HCT116 (cell line): ENCODE measurements around the gene DCDC2. TPM values are rescaled to one million over a fixed set of nuclear protein-coding genes. Genes with fewer than 3 reads are reported as not detected.

Experiments used
- ATAC-seq: fragments of 200-7000 bp; cut with Tn5 transposase; 2 replicates; pipeline ENCODE4 v1.9.1; 2020; ENCODE audit warnings: mild to moderate bottlenecking, moderate library complexity
- BruUV-seq: library from RNA; stranded (reverse); fragments of 400-500 nt; replicated peaks from 2 replicates; lab custom pipeline; 2021; lab: Mats Ljungman, UMichigan
- CTCF ChIA-PET: fragments of 300-600 bp; sonication (Branson Sonifier 250); formaldehyde crosslinking; loops from one replicate; lab custom pipeline; 2021; ENCODE audit warnings: antibody characterized with exemption; lab: Charles Lee
- POLR2A ChIA-PET: fragments of 300-600, 350-600 bp; sonication (Branson Sonifier 250); formaldehyde crosslinking; loops from one replicate; lab custom pipeline; 2021; ENCODE audit warnings: antibody characterized with exemption; lab: Charles Lee
- RAD21 ChIA-PET, 2 experiments: fragments of 300-600 bp; sonication (Branson Sonifier 250); formaldehyde crosslinking; loops; one replicate each; lab custom pipeline; 2023; ENCODE audit warnings: low total read pairs in 2 of 2; ENCODE audit not compliant: uncharacterized antibody in 2 of 2, unreplicated experiment in 2 of 2, low non-redundant PET in 1 of 2; lab: Charles Lee
- DNase-seq: peaks from one replicate; pipeline ENCODE4 v3.0.0-alpha.2; 2010; ENCODE audit warnings: low read depth, low spot score
- H2AFZ ChIP-seq: fragments of 200-600 bp; shearing (Covaris generic), sonication (generic); 2 replicates; pipeline ENCODE4 v1.6.1; 2017; ENCODE audit warnings: low read depth, mixed run types, mixed read lengths, antibody characterized with exemption, low read length; ENCODE audit not compliant: poor library complexity, severe bottlenecking
- H3K27ac ChIP-seq: 2 replicates; pipeline ENCODE4 v1.5.1; 2012; ENCODE audit warnings: low read depth, low read length
- H3K27me3 ChIP-seq: fragments of 200-600 bp; sonication (generic); 2 replicates; pipeline ENCODE4 v1.6.1; 2016; ENCODE audit warnings: mixed run types, low read length, mixed read lengths; ENCODE audit not compliant: insufficient read depth
- H3K36me3 ChIP-seq, 2 experiments: fragments of 200-500 bp in 1 of 2; fragments of 200-600 bp in 1 of 2; sonication (Bioruptor generic) in 1 of 2; sonication (generic) in 1 of 2; 2 replicates each; pipeline versions ENCODE4 v1.5.1 to v1.6.1; 2014 to 2016; ENCODE audit warnings: low read length in 2 of 2, inconsistent platforms in 1 of 2, mixed read lengths in 1 of 2, mixed run types in 1 of 2; ENCODE audit not compliant: insufficient read depth in 2 of 2, control insufficient read depth in 1 of 2
- H3K4me1 ChIP-seq, 2 experiments: fragments of 200-600 bp in 1 of 2; sonication (generic) in 1 of 2; 2 replicates each; pipeline versions ENCODE4 v1.5.1 to v1.6.1; 2012 to 2017; ENCODE audit warnings: low read length in 2 of 2, inconsistent platforms in 1 of 2, mild to moderate bottlenecking in 1 of 2, mixed read lengths in 1 of 2, mixed run types in 1 of 2, moderate library complexity in 1 of 2; ENCODE audit not compliant: insufficient read depth in 2 of 2, control insufficient read depth in 1 of 2
- H3K4me2 ChIP-seq: fragments of 200-600 bp; sonication (generic); 2 replicates; pipeline ENCODE4 v1.6.1; 2017; ENCODE audit warnings: mixed run types, low read length, mixed read lengths
- H3K4me3 ChIP-seq, 2 experiments: fragments of 200-600 bp in 1 of 2; sonication (generic) in 1 of 2; replicated peaks in 1 of 2; 2 replicates each; pipeline ENCODE4 v1.5.1; 2011 to 2016; ENCODE audit warnings: low read length in 2 of 2, control low read depth in 1 of 2, low read depth in 1 of 2, mild to moderate bottlenecking in 1 of 2, mixed read lengths in 1 of 2, mixed run types in 1 of 2
- H3K79me2 ChIP-seq: fragments of 200-600 bp; sonication (generic); 2 replicates; pipeline ENCODE4 v1.6.1; 2017; ENCODE audit warnings: mild to moderate bottlenecking, mixed run types, low read length, moderate library complexity, mixed read lengths; ENCODE audit not compliant: insufficient read depth
- H3K9ac ChIP-seq: fragments of 200-600 bp; sonication (generic); 2 replicates; pipeline ENCODE4 v1.6.1; 2016; ENCODE audit warnings: low read length, mixed read lengths
- H3K9me2 ChIP-seq: fragments of 200-600 bp; sonication (generic), shearing (Covaris generic); 2 replicates; pipeline ENCODE4 v1.6.1; 2017; ENCODE audit warnings: mixed run types, mild to moderate bottlenecking, moderate library complexity; ENCODE audit not compliant: insufficient read depth
- H3K9me3 ChIP-seq, 2 experiments: fragments of 200-500 bp in 1 of 2; fragments of 200-600 bp in 1 of 2; sonication (Bioruptor generic) in 1 of 2; sonication (generic) in 1 of 2; 2 replicates each; pipeline ENCODE4 v1.6.1; 2014 to 2017; ENCODE audit warnings: low read length in 2 of 2, mixed read lengths in 2 of 2, inconsistent platforms in 1 of 2, low read depth in 1 of 2, mild to moderate bottlenecking in 1 of 2, mixed run types in 1 of 2, moderate library complexity in 1 of 2; ENCODE audit not compliant: control insufficient read depth in 1 of 2, insufficient read depth in 1 of 2
- H4K20me1 ChIP-seq: fragments of 200-600 bp; sonication (generic), shearing (Covaris generic); 2 replicates; pipeline ENCODE4 v1.6.1; 2017; ENCODE audit warnings: mixed run types, mild to moderate bottlenecking, moderate library complexity; ENCODE audit not compliant: insufficient read depth
- ATF3 ChIP-seq: IDR thresholded peaks from 2 replicates; pipeline ENCODE4 v1.6.1; 2012
- CBX3 ChIP-seq: IDR thresholded peaks from 2 replicates; pipeline ENCODE4 v1.6.1; 2012; ENCODE audit warnings: low read depth
- CEBPB ChIP-seq: IDR thresholded peaks from 2 replicates; pipeline ENCODE4 v1.6.1; 2012; ENCODE audit warnings: low read depth
- CTCF ChIP-seq, 3 experiments: fragments of 200-600 bp in 1 of 3; sonication (generic) in 1 of 3; IDR thresholded peaks in 2 of 3; conservative IDR thresholded peaks in 1 of 3; 2 replicates each; pipeline ENCODE4 v1.5.1; 2012 to 2017; ENCODE audit warnings: low read depth in 2 of 3, low read length in 2 of 3, antibody characterized with exemption in 1 of 3, borderline replicate concordance in 1 of 3, control low read depth in 1 of 3, mild to moderate bottlenecking in 1 of 3, mixed read lengths in 1 of 3, mixed run types in 1 of 3, moderate library complexity in 1 of 3; ENCODE audit not compliant: insufficient read depth in 1 of 3
- ELF1 ChIP-seq: IDR thresholded peaks from 2 replicates; pipeline ENCODE4 v1.6.1; 2012; ENCODE audit warnings: low read depth, borderline replicate concordance
- EZH2 ChIP-seq: fragments of 200-600 bp; sonication (generic); IDR thresholded peaks from 2 replicates; pipeline ENCODE4 v1.6.1; 2017; ENCODE audit warnings: antibody characterized with exemption, mixed run types
- EZH2phosphoT487 ChIP-seq: fragments of 200-600 bp; IDR thresholded peaks from 2 replicates; pipeline ENCODE4 v1.6.1; 2018; ENCODE audit warnings: antibody characterized with exemption, borderline replicate concordance
- FOSL1 ChIP-seq: IDR thresholded peaks from 2 replicates; pipeline ENCODE4 v1.6.1; 2012; ENCODE audit warnings: low read depth
- JUND ChIP-seq: IDR thresholded peaks from 2 replicates; pipeline ENCODE4 v1.6.1; 2012
- MAX ChIP-seq: IDR thresholded peaks from 2 replicates; pipeline ENCODE4 v1.6.1; 2012
- POLR2A ChIP-seq: IDR thresholded peaks from 2 replicates; pipeline ENCODE4 v1.7.0; 2011; ENCODE audit warnings: borderline replicate concordance; ENCODE audit not compliant: insufficient read depth, insufficient read length; ENCODE audit errors: extremely low read depth
- RAD21 ChIP-seq: IDR thresholded peaks from 2 replicates; pipeline ENCODE4 v1.6.1; 2012; ENCODE audit warnings: low read depth, mild to moderate bottlenecking
- SP1 ChIP-seq: IDR thresholded peaks from 2 replicates; pipeline ENCODE4 v1.6.1; 2012; ENCODE audit warnings: low read depth
- SRF ChIP-seq: IDR thresholded peaks from 2 replicates; pipeline ENCODE4 v1.6.1; 2012; ENCODE audit warnings: low read depth
- TCF7L2 ChIP-seq: IDR thresholded peaks from 2 replicates; pipeline ENCODE4 v1.7.0; 2011; ENCODE audit warnings: borderline replicate concordance, inconsistent platforms; ENCODE audit not compliant: insufficient read depth, insufficient read length; ENCODE audit errors: extremely low read depth
- YY1 ChIP-seq: IDR thresholded peaks from 2 replicates; pipeline ENCODE4 v1.6.1; 2011; ENCODE audit warnings: low read length, low read depth, moderate library complexity, mild to moderate bottlenecking; ENCODE audit not compliant: insufficient replicate concordance; ENCODE audit errors: extremely low read depth
- ZBTB33 ChIP-seq: IDR thresholded peaks from 2 replicates; pipeline ENCODE4 v1.6.1; 2011; ENCODE audit warnings: mild to moderate bottlenecking, low read length, moderate library complexity; ENCODE audit not compliant: insufficient replicate concordance; ENCODE audit errors: extremely low read depth
- ZFX ChIP-seq: fragments of 450-650 bp; IDR thresholded peaks from 2 replicates; pipeline ENCODE4 v1.6.1; 2017
- ZNF274 ChIP-seq: fragments of 200-500 bp; sonication (Bioruptor generic); IDR thresholded peaks from 2 replicates; pipeline ENCODE4 v1.6.1; 2014; ENCODE audit warnings: mild to moderate bottlenecking, low read depth, low read length, inconsistent platforms
- intact Hi-C: fragments of 100-400 bp; cut with micrococcal nuclease; formaldehyde crosslinking; loops from 2 replicates; pipeline ENCODE4 v1.10.0; 2022
- total RNA-seq: library from RNA; stranded (reverse); gene quantifications from one replicate; pipeline ENCODE4 v1.2.1, GENCODE V29; 2021; ENCODE audit not compliant: unreplicated experiment
- TF ChIP-seq, protein P1 (sequence below): IDR thresholded peaks from 2 replicates; pipeline ENCODE4 v1.6.1; 2012; ENCODE audit warnings: low read depth

Gene DCDC2
- total RNA-seq, 1 experiment from 2014 or later, result 0.17 TPM

- Histone ChIP-seq H3K9me2 (no peaks in the 10 kb centered on the region), H3K4me2 (no peak overlapping the region), H3K4me3 (no peak overlapping the region), H3K27me3 (no peaks in the 10 kb centered on the region), H3K4me1 (no peaks in the 10 kb centered on the region), H3K27ac (no peak overlapping the region)
- intact Hi-C loops, result no loop called here
- ATAC-seq, result no peak
- TF ChIP-seq JUND (no peak), YY1 (no peak), SRF (no peak), ZNF274 (no peak), TCF7L2 (no peak), CEBPB (no peak), MAX (no peak), CTCF (IDR thresholded peaks at IDR 0.05 in 2 of 3, conservative IDR thresholded peaks at IDR 0.05 in 1 of 3; ENCODE audit: borderline replicate concordance in 1 of 3, insufficient read depth in 1 of 3, low read depth in 2 of 3, low read length in 2 of 3) (no peak), POLR2A (no peak), ZFX (no peak), FOSL1 (no peak), ATF3 (no peak), RAD21 (no peak), CBX3 (no peak), SP1 (no peak), ZBTB33 (no peak), ELF1 (no peak), EZH2 (no peak), EZH2phosphoT487 (no peak)
- TF ChIP-seq, protein P1, sequence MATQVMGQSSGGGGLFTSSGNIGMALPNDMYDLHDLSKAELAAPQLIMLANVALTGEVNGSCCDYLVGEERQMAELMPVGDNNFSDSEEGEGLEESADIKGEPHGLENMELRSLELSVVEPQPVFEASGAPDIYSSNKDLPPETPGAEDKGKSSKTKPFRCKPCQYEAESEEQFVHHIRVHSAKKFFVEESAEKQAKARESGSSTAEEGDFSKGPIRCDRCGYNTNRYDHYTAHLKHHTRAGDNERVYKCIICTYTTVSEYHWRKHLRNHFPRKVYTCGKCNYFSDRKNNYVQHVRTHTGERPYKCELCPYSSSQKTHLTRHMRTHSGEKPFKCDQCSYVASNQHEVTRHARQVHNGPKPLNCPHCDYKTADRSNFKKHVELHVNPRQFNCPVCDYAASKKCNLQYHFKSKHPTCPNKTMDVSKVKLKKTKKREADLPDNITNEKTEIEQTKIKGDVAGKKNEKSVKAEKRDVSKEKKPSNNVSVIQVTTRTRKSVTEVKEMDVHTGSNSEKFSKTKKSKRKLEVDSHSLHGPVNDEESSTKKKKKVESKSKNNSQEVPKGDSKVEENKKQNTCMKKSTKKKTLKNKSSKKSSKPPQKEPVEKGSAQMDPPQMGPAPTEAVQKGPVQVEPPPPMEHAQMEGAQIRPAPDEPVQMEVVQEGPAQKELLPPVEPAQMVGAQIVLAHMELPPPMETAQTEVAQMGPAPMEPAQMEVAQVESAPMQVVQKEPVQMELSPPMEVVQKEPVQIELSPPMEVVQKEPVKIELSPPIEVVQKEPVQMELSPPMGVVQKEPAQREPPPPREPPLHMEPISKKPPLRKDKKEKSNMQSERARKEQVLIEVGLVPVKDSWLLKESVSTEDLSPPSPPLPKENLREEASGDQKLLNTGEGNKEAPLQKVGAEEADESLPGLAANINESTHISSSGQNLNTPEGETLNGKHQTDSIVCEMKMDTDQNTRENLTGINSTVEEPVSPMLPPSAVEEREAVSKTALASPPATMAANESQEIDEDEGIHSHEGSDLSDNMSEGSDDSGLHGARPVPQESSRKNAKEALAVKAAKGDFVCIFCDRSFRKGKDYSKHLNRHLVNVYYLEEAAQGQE, result no peak
- TF ChIP-seq, all 23 proteins: peak for 0
- H4K20me1 ChIP-seq, result no peaks in the 10 kb centered on the region
- no peak for DNase-seq
- no peak overlapping the region for H2AFZ ChIP-seq
- H3K36me3 ChIP-seq, result no peaks in the 10 kb centered on the region
- ChIA-PET POLR2A (no interaction called here), CTCF (interaction anchor here (0.6 kb wide), 1 partner anchor 32 kb away, joined by 3 read pairs; no protein-coding TSS in a partner anchor), RAD21 (no interaction called here)
- H3K79me2 ChIP-seq, result no peaks in the 10 kb centered on the region
- H3K9me3 ChIP-seq, result no peaks in the 10 kb centered on the region; a peak in 1 of 4 replicates
- BruUV-seq, result no TSS peak
- no peak overlapping the region for H3K9ac ChIP-seq
Observed at GRCh38 chr6:24306038-24306437, 51.8 kb downstream of the DCDC2 start.
